Measurements from ENCODE around the gene TSPAN18.

DNA sequence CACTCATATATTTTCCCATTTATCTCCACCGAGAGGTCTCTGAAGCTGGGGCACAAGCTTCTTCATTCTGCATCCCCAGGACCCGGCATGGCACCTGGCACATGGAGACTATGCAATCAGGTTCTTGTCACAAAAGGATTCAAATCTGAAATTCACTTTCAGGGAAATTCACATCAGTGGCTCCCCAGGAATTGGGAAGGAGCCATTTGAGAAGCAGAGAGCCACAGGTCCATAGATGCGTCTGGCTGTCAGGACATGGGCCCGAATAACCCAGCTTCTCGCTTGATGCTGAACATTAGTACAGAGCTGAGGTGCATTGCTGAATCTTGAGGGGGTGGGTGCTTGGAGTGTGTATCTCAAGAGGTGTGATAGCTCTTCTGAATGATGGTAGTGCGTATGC is 82.5 kb downstream of the TSPAN18 start:
- TF ChIP-seq, protein P1, sequence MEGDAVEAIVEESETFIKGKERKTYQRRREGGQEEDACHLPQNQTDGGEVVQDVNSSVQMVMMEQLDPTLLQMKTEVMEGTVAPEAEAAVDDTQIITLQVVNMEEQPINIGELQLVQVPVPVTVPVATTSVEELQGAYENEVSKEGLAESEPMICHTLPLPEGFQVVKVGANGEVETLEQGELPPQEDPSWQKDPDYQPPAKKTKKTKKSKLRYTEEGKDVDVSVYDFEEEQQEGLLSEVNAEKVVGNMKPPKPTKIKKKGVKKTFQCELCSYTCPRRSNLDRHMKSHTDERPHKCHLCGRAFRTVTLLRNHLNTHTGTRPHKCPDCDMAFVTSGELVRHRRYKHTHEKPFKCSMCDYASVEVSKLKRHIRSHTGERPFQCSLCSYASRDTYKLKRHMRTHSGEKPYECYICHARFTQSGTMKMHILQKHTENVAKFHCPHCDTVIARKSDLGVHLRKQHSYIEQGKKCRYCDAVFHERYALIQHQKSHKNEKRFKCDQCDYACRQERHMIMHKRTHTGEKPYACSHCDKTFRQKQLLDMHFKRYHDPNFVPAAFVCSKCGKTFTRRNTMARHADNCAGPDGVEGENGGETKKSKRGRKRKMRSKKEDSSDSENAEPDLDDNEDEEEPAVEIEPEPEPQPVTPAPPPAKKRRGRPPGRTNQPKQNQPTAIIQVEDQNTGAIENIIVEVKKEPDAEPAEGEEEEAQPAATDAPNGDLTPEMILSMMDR (IDR thresholded peaks at IDR 0.05) = no peak
- TF ChIP-seq POLR2A (IDR thresholded peaks at IDR 0.05) (no peak), EP300 (IDR thresholded peaks at IDR 0.05; ENCODE audit: low read depth) (no peak), POLR2AphosphoS5 (IDR thresholded peaks at IDR 0.05) (no peak)

Measured in transverse colon (tissue), 4 donors.